ENCODE data around the gene PARK7. TPM values are rescaled to one million over a fixed set of nuclear protein-coding genes. Genes with fewer than 3 reads are reported as not detected.

The PARK7 gene
- polyA plus RNA-seq, 1 experiment: 479 TPM

- no peak overlapping the region for H3K27ac ChIP-seq (ENCODE audit: low read depth, low read length)
- no peak overlapping the region; the same call in 1 of the 2 replicates for H3K4me3 ChIP-seq (ENCODE audit: low read depth, low read length)
- TF ChIP-seq CTCF (IDR thresholded peaks at IDR 0.05; ENCODE audit: low read depth, low read length): no peak
- no peaks in the 10 kb centered on the region for H3K27me3 ChIP-seq (ENCODE audit: control insufficient read depth, insufficient read depth, low read length)
- no peak for DNase-seq (ENCODE audit: low read depth, low spot score)
- POLR2A ChIA-PET: no interaction called here
- CTCF ChIA-PET: no interaction called here
- peaks cover 7% of the 10 kb centered on the region; the same call in 1 of the 2 replicates for H3K9me3 ChIP-seq (ENCODE audit: control insufficient read depth, insufficient read depth, low read length)
Measured at GRCh38 chr1:7954683-7955082, 6.8 kb upstream of the PARK7 start.

- DNase-seq (ENCODE audit: low read depth, low spot score): peak; percentile 57
- POLR2A ChIA-PET: no interaction called here
- Histone ChIP-seq H3K4me3 (ENCODE audit: low read depth, low read length) (no peak overlapping the region), H3K27me3 (ENCODE audit: control insufficient read depth, insufficient read depth, low read length) (no peaks in the 10 kb centered on the region), H3K9me3 (ENCODE audit: control insufficient read depth, insufficient read depth, low read length) (peaks cover 7% of the 10 kb centered on the region; the same call in 1 of the 2 replicates), H3K27ac (ENCODE audit: low read depth, low read length) (no peak overlapping the region)
- TF ChIP-seq CTCF (IDR thresholded peaks at IDR 0.05; ENCODE audit: low read depth, low read length): no peak
- CTCF ChIA-PET: no interaction called here
Measured at GRCh38 chr1:7956218-7957032, 5.1 kb upstream of the PARK7 start.

GRCh38 chr1:7960165-7960564 lies 1.3 kb upstream of the PARK7 start:
- H3K4me3 ChIP-seq (ENCODE audit: low read depth, low read length): no peak overlapping the region
- ChIA-PET POLR2A (no interaction called here), CTCF (no interaction called here)
- H3K27ac ChIP-seq (ENCODE audit: low read depth, low read length): no peak overlapping the region
- no peaks in the 10 kb centered on the region for H3K27me3 ChIP-seq (ENCODE audit: control insufficient read depth, insufficient read depth, low read length)
- no peak for TF ChIP-seq CTCF (IDR thresholded peaks at IDR 0.05; ENCODE audit: low read depth, low read length)
- no peak for DNase-seq (ENCODE audit: low read depth, low spot score)
- no peaks in the 10 kb centered on the region for H3K9me3 ChIP-seq (ENCODE audit: control insufficient read depth, insufficient read depth, low read length)

GRCh38 chr1:7960867-7961215 lies 670 bp upstream of the PARK7 start:
- Histone ChIP-seq H3K9me3 (ENCODE audit: control insufficient read depth, insufficient read depth, low read length) (no peaks in the 10 kb centered on the region), H3K4me3 (ENCODE audit: low read depth, low read length) (peak overlapping the region; percentile 90), H3K27me3 (ENCODE audit: control insufficient read depth, insufficient read depth, low read length) (no peaks in the 10 kb centered on the region), H3K27ac (ENCODE audit: low read depth, low read length) (peak overlapping the region; percentile 85)
- ChIA-PET POLR2A (interaction anchor here (0.6 to 1.0 kb wide), 3 partner anchors 20 to 382 kb away, joined by 3 to 4 read pairs (median 4); partner anchors contain the start of gene TNFRSF9), CTCF (no interaction called here)
- no peak for TF ChIP-seq CTCF (IDR thresholded peaks at IDR 0.05; ENCODE audit: low read depth, low read length)
- DNase-seq (ENCODE audit: low read depth, low spot score): no peak

GRCh38 chr1:7962014-7962335 lies 464 bp downstream of the PARK7 start:
- DNase-seq (ENCODE audit: low read depth, low spot score): no peak
- ChIA-PET POLR2A (interaction anchor here (1.0 kb wide), 2 partner anchors 21 to 381 kb away, joined by 4 read pairs; partner anchors contain the start of gene TNFRSF9), CTCF (interaction anchor here (3.2 kb wide), 1 partner anchor 13 kb away, joined by 15 read pairs; no protein-coding TSS in a partner anchor)
- Histone ChIP-seq H3K27me3 (ENCODE audit: control insufficient read depth, insufficient read depth, low read length) (no peaks in the 10 kb centered on the region), H3K4me3 (ENCODE audit: low read depth, low read length) (peak overlapping the region; percentile 83), H3K27ac (ENCODE audit: low read depth, low read length) (peak overlapping the region; percentile 78), H3K9me3 (ENCODE audit: control insufficient read depth, insufficient read depth, low read length) (no peaks in the 10 kb centered on the region)
- TF ChIP-seq CTCF (IDR thresholded peaks at IDR 0.05; ENCODE audit: low read depth, low read length): no peak

Data from AG04450 (cell line).